Measurements from ENCODE around the gene COL4A2. TPM values are rescaled to one million over a fixed set of nuclear protein-coding genes. Genes with fewer than 3 reads are reported as not detected.

COL4A2 gene
- total RNA-seq, 1 donor from 2014 or later, result 120 TPM

DNA sequence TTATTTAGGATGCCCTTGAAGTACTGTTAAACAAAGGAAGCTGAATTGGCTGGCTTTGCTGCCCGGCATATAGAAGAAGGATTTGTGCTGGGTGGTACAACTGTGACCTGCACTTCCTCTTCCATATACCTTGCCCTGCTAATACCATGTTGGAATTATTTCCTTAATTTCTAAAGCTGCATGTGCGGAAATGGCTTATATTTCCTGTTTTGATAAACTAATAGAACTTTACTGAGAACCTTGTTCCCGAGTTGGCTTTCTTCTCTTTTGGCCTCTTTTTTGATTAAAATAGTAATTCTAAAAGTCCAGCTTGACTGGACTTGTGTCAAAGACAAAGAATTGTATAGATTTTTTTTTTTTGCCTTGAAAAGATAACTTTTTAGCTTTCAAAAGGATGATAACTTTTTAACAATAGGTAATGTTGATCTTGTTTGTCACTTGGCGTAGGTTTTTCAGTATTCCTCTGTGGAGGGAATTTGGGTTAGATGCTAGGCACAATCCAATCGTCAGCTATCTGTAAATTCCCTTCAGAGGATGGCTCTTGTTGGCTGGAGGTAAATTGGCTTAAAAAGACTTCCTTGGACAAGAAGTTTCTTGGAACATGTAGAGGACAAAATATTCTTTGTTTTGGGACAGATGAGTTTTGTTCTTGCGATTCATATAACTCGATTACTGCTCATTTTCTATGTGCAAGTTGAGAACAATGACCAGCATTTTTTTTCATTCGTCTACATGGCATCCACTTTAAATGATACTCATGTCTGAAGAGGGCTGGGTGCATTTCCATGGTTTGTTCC, 41.4 kb downstream of the COL4A2 start:
- H3K27me3 Mint-ChIP-seq, result no peaks in the 10 kb centered on the region
- H3K27ac Mint-ChIP-seq, result no peak overlapping the region
- TF ChIP-seq, protein P1, sequence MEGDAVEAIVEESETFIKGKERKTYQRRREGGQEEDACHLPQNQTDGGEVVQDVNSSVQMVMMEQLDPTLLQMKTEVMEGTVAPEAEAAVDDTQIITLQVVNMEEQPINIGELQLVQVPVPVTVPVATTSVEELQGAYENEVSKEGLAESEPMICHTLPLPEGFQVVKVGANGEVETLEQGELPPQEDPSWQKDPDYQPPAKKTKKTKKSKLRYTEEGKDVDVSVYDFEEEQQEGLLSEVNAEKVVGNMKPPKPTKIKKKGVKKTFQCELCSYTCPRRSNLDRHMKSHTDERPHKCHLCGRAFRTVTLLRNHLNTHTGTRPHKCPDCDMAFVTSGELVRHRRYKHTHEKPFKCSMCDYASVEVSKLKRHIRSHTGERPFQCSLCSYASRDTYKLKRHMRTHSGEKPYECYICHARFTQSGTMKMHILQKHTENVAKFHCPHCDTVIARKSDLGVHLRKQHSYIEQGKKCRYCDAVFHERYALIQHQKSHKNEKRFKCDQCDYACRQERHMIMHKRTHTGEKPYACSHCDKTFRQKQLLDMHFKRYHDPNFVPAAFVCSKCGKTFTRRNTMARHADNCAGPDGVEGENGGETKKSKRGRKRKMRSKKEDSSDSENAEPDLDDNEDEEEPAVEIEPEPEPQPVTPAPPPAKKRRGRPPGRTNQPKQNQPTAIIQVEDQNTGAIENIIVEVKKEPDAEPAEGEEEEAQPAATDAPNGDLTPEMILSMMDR (IDR thresholded peaks at IDR 0.05; ENCODE audit: unreplicated experiment), result no peak
- no peaks in the 10 kb centered on the region for H3K4me1 Mint-ChIP-seq (ENCODE audit: low read depth)
- H3K9me3 Mint-ChIP-seq (ENCODE audit: low read depth), result no peaks in the 10 kb centered on the region
- H3K4me3 Mint-ChIP-seq (ENCODE audit: low read depth), result no peak overlapping the region
- no peaks in the 10 kb centered on the region for H3K36me3 Mint-ChIP-seq (ENCODE audit: insufficient read depth)
- DNase-seq (ENCODE audit: low spot score, unreplicated experiment), result no peak

DNA sequence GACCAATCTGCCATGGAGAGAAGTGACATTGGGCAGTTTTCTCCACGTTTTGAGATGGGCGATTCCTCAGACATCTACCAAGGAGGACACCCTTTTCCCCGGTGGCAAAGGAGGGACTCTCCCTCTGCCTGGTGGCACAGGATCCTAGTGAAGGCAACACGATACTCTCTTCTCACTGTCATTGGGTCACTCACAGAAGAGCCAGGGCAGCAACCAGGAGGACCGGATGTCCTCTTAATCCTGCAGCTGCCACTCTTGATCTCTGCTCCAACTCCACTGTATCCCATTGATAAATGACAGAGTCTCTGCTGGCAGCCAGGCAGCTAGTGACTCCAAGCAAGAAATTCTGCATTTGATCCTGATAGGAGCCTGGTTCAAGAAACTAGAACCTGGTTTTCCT, 42.2 kb downstream of the COL4A2 start:
- Mint-ChIP-seq H3K27me3 (no peaks in the 10 kb centered on the region), H3K9me3 (ENCODE audit: low read depth) (no peaks in the 10 kb centered on the region), H3K27ac (no peak overlapping the region), H3K36me3 (ENCODE audit: insufficient read depth) (no peaks in the 10 kb centered on the region), H3K4me1 (ENCODE audit: low read depth) (no peaks in the 10 kb centered on the region), H3K4me3 (ENCODE audit: low read depth) (no peak overlapping the region)
- TF ChIP-seq, protein P1 (IDR thresholded peaks at IDR 0.05; ENCODE audit: unreplicated experiment), result no peak
- DNase-seq (ENCODE audit: low spot score, unreplicated experiment), result no peak

DNA sequence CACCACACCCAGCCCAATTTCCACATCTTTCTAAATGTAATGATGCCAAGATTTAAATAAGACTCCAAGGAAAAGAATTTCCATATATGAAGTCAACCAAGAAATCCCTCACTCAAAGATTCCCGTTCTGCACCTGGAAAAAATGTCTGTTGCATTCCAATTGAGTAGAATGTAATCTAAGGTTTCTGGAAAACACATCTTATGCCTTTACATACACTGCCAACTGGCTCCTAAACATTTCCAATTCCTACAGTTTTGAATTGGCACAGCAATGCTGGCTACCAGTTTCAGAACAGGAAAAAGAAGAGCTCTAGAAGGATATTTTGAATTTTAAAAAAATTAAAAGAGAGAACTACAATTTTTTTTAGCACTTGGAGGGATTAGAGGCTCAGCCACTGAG, 43.0 kb downstream of the COL4A2 start:
- no peak overlapping the region for H3K4me3 Mint-ChIP-seq (ENCODE audit: low read depth)
- no peak for DNase-seq (ENCODE audit: low spot score, unreplicated experiment)
- TF ChIP-seq, protein P1 (IDR thresholded peaks at IDR 0.05; ENCODE audit: unreplicated experiment), result no peak
- H3K36me3 Mint-ChIP-seq (ENCODE audit: insufficient read depth), result no peaks in the 10 kb centered on the region
- H3K4me1 Mint-ChIP-seq (ENCODE audit: low read depth), result peaks cover 4% of the 10 kb centered on the region
- no peaks in the 10 kb centered on the region for H3K9me3 Mint-ChIP-seq (ENCODE audit: low read depth)
- H3K27me3 Mint-ChIP-seq, result no peaks in the 10 kb centered on the region
- H3K27ac Mint-ChIP-seq, result no peak overlapping the region

GRCh38 chr13:110350509-110350908, 43.4 kb downstream of the COL4A2 start:
- no peaks in the 10 kb centered on the region for H3K9me3 Mint-ChIP-seq (ENCODE audit: low read depth)
- H3K36me3 Mint-ChIP-seq (ENCODE audit: insufficient read depth), result no peaks in the 10 kb centered on the region
- H3K27ac Mint-ChIP-seq, result no peak overlapping the region
- DNase-seq (ENCODE audit: low spot score, unreplicated experiment), result no peak
- no peak overlapping the region for H3K4me3 Mint-ChIP-seq (ENCODE audit: low read depth)
- no peaks in the 10 kb centered on the region for H3K27me3 Mint-ChIP-seq
- H3K4me1 Mint-ChIP-seq (ENCODE audit: low read depth), result peaks cover 5% of the 10 kb centered on the region
- TF ChIP-seq, protein P1 (IDR thresholded peaks at IDR 0.05; ENCODE audit: unreplicated experiment), result no peak

GRCh38 chr13:110351636-110352420, 44.7 kb downstream of the COL4A2 start:
- peaks cover 1% of the 10 kb centered on the region for H3K36me3 Mint-ChIP-seq (ENCODE audit: insufficient read depth)
- H3K27me3 Mint-ChIP-seq, result no peaks in the 10 kb centered on the region
- H3K4me3 Mint-ChIP-seq (ENCODE audit: low read depth), result no peak overlapping the region
- no peak for DNase-seq (ENCODE audit: low spot score, unreplicated experiment)
- TF ChIP-seq, protein P1 (IDR thresholded peaks at IDR 0.05; ENCODE audit: unreplicated experiment), result no peak
- H3K27ac Mint-ChIP-seq, result no peak overlapping the region
- H3K9me3 Mint-ChIP-seq (ENCODE audit: low read depth), result no peaks in the 10 kb centered on the region
- H3K4me1 Mint-ChIP-seq (ENCODE audit: low read depth), result peaks cover 5% of the 10 kb centered on the region
